SKM-1 treated with dmso at 0.1 percent for 144 hours (cell line): ENCODE results near the gene IL11.
"Not testable (repeated sequence)": the region's sequence is repeated elsewhere in the genome, so short reads cannot be mapped to it uniquely, and the experiment has no call there.

Experiments used
- DNase-seq: peaks from one replicate; lab custom pipeline; 2025; ENCODE audit not compliant: unreplicated experiment; lab: John Stamatoyannopoulos, UW

The IL11 gene

GRCh38 chr19:55328774-55329318, 41.4 kb downstream of the IL11 start:
- DNase-seq, result not testable (repeated sequence)

GRCh38 chr19:55325172-55325571, 45.1 kb downstream of the IL11 start, which contains the start of gene TMEM150B:
Gene TMEM150B (minus strand): TSS chr19:55325341. CDS start chr19:55321036, 4,305 bp downstream.
- DNase-seq, result no peak

- DNase-seq, result no peak
Observed at GRCh38 chr19:55324662-55325061, 45.6 kb downstream of the IL11 start.

- no peak for DNase-seq
Observed at GRCh38 chr19:55322204-55322885, 47.9 kb downstream of the IL11 start.

GRCh38 chr19:55321466-55322137, 48.7 kb downstream of the IL11 start:
- no peak for DNase-seq

- no peak for DNase-seq
Observed at GRCh38 chr19:55320844-55321419, 49.3 kb downstream of the IL11 start.

GRCh38 chr19:55319785-55320184, 50.5 kb downstream of the IL11 start:
- no peak for DNase-seq

- no peak for DNase-seq
Observed at GRCh38 chr19:55316646-55317045, 53.6 kb downstream of the IL11 start.

- DNase-seq, result no peak
Observed at GRCh38 chr19:55315956-55316525, 54.2 kb downstream of the IL11 start.

GRCh38 chr19:55314396-55314795, 55.9 kb downstream of the IL11 start:
- no peak for DNase-seq
